K562 (cell line): ENCODE results near the gene TICAM1. TPM values are rescaled to one million over a fixed set of nuclear protein-coding genes. Genes with fewer than 3 reads are reported as not detected.

ENCODE experiments used
- ATAC-seq: fragments of 200-7000 bp; cut with Tn5 transposase; 3 replicates; pipeline ENCODE4 v1.9.1; 2020; ENCODE audit warnings: moderate library complexity
- BruUV-seq: library from RNA; stranded (reverse); fragments of 400-500 nt; replicated peaks from 2 replicates; lab custom pipeline; 2021; lab: Mats Ljungman, UMichigan
- CTCF ChIA-PET: fragments of 300-600 bp; formaldehyde crosslinking; extraction: SDS; loops from one replicate; lab custom pipeline; 2021; ENCODE audit warnings: low intra/inter-chr PET ratio; lab: Yijun Ruan, JAX
- POLR2A ChIA-PET: fragments of 300-600, 350-650 bp; sonication (Branson Sonifier 250); formaldehyde crosslinking; extraction: SDS; loops from one replicate; lab custom pipeline; 2021; ENCODE audit warnings: antibody characterized with exemption, inconsistent platforms; lab: Yijun Ruan, JAX
- DNase-seq, 4 experiments: peaks; one replicate each; pipeline versions ENCODE4 v3.0.0 to v3.0.0-alpha.2; 2011 to 2018; ENCODE audit warnings: low spot score in 3 of 4, mixed read lengths in 3 of 4; ENCODE audit errors: extremely low read depth in 1 of 4
- FAIRE-seq: peaks from 2 replicates; lab custom pipeline; 2011; peaks lifted over from hg19 to GRCh38; lab: Jason Lieb, UNC
- H2AFZ ChIP-seq: 2 replicates; pipeline ENCODE4 v1.6.0; 2011; ENCODE audit warnings: low read depth, low read length, control low read depth, inconsistent platforms
- H3K27ac ChIP-seq: fragments of 200-600 bp; 3 replicates; pipeline ENCODE4 v1.8.0; 2011; ENCODE audit warnings: low read depth, mild to moderate bottlenecking, control low read depth, inconsistent platforms, low read length, moderate library complexity, mixed read lengths; ENCODE audit errors: extremely low read depth
- H3K27me3 ChIP-seq, 2 experiments: fragments of 300-600 bp in 1 of 2; 2 replicates in 1 of 2; 3 replicates in 1 of 2; pipeline versions ENCODE4 v1.6.0 to v1.8.0; 2011; ENCODE audit warnings: inconsistent platforms in 2 of 2, low read length in 2 of 2, mild to moderate bottlenecking in 1 of 2, mixed read lengths in 1 of 2, moderate library complexity in 1 of 2; ENCODE audit not compliant: control insufficient read depth in 2 of 2, insufficient read depth in 2 of 2
- H3K36me3 ChIP-seq: fragments of 300-600 bp; 3 replicates; pipeline ENCODE4 v1.8.0; 2011; ENCODE audit warnings: mild to moderate bottlenecking, low read length, inconsistent platforms; ENCODE audit not compliant: control insufficient read depth, insufficient read depth
- H3K4me1 ChIP-seq, 2 experiments: fragments of 200-600 bp in 1 of 2; replicated peaks in 1 of 2; 2 replicates in 1 of 2; 3 replicates in 1 of 2; pipeline versions ENCODE4 v1.5.1 to v1.8.0; 2011; ENCODE audit warnings: inconsistent platforms in 2 of 2, low read length in 2 of 2, mild to moderate bottlenecking in 1 of 2, mixed read lengths in 1 of 2, moderate library complexity in 1 of 2; ENCODE audit not compliant: control insufficient read depth in 2 of 2, insufficient read depth in 2 of 2
- H3K4me2 ChIP-seq: 2 replicates; pipeline ENCODE4 v1.6.1; 2011; ENCODE audit warnings: low read length, control low read depth, inconsistent platforms, mixed read lengths; ENCODE audit not compliant: insufficient read depth
- H3K4me3 ChIP-seq: fragments of 200-600 bp; sonication (generic), shearing (Covaris generic); 2 replicates; pipeline ENCODE4 v1.5.1; 2016; ENCODE audit warnings: control low read depth, inconsistent platforms
- H3K79me2 ChIP-seq: fragments of 200-600 bp; 3 replicates; pipeline ENCODE4 v1.8.0; 2011; ENCODE audit warnings: low read length, inconsistent platforms; ENCODE audit not compliant: control insufficient read depth, insufficient read depth
- H3K9ac ChIP-seq, 2 experiments: 2 replicates each; pipeline versions ENCODE4 v1.6.0 to v1.6.1; 2011; ENCODE audit warnings: low read depth in 2 of 2, low read length in 2 of 2, control low read depth in 1 of 2, inconsistent platforms in 1 of 2, mild to moderate bottlenecking in 1 of 2, mixed read lengths in 1 of 2; ENCODE audit not compliant: insufficient read depth in 1 of 2
- H3K9me1 ChIP-seq: one replicate; pipeline ENCODE4 v1.6.0; 2011; ENCODE audit warnings: inconsistent platforms, mild to moderate bottlenecking, low read length, moderate library complexity; ENCODE audit not compliant: control insufficient read depth, insufficient read depth
- H3K9me3 ChIP-seq: replicated peaks from 2 replicates; pipeline ENCODE4 v1.5.1; 2011; ENCODE audit warnings: low read depth, low read length, inconsistent platforms; ENCODE audit not compliant: control insufficient read depth, insufficient read depth
- H4K20me1 ChIP-seq: replicated peaks from 2 replicates; pipeline ENCODE4 v1.6.1; 2011; ENCODE audit warnings: low read length, inconsistent platforms, mixed read lengths; ENCODE audit not compliant: control insufficient read depth, insufficient read depth
- CBFA2T2 ChIP-seq: fragments of 450-650 bp; conservative IDR thresholded peaks from 2 replicates; pipeline ENCODE4 v1.6.1; 2017; ENCODE audit warnings: mild to moderate bottlenecking
- CBFA2T3 ChIP-seq: fragments of 450-650 bp; IDR thresholded peaks from 2 replicates; pipeline ENCODE4 v1.6.1; 2017
- DPF2 ChIP-seq: fragments of 450-650 bp; IDR thresholded peaks from 2 replicates; pipeline ENCODE4 v1.6.1; 2016
- IRF2 ChIP-seq: sonication (generic); formaldehyde crosslinking; IDR thresholded peaks from 2 replicates; pipeline ENCODE4 v1.8.1; 2022; ENCODE audit warnings: mild to moderate bottlenecking, missing genetic modification reagents
- KDM4B ChIP-seq, 2 experiments: fragments of 450-650 bp in 1 of 2; sonication (generic) in 1 of 2; IDR thresholded peaks; 2 replicates each; pipeline ENCODE4 v1.6.1; 2016 to 2017; ENCODE audit warnings: borderline replicate concordance in 2 of 2, antibody characterized with exemption in 1 of 2, low read depth in 1 of 2, mild to moderate bottlenecking in 1 of 2
- LARP7 ChIP-seq: fragments of 450-650 bp; IDR thresholded peaks from 2 replicates; pipeline ENCODE4 v1.6.1; 2016
- SMAD4 ChIP-seq: fragments of 250-450 bp; sonication (Bioruptor Pico); conservative IDR thresholded peaks from 2 replicates; pipeline ENCODE4 v1.8.0; 2021; ENCODE audit warnings: inconsistent platforms, mild to moderate bottlenecking, moderate library complexity
- SNRNP70 ChIP-seq: fragments of 200-400 bp; formaldehyde crosslinking; optimal IDR thresholded peaks from 2 replicates; pipeline ENCODE3; 2017; ENCODE audit warnings: low read depth, low read length
- SREBF2 ChIP-seq: sonication (generic); formaldehyde crosslinking; IDR thresholded peaks from 2 replicates; pipeline ENCODE4 v1.4.0; 2020; ENCODE audit warnings: mild to moderate bottlenecking, missing genetic modification reagents
- ZC3H8 ChIP-seq: fragments of 450-650 bp; IDR thresholded peaks from 2 replicates; pipeline ENCODE4 v1.6.1; 2017
- ZNF445 ChIP-seq: fragments of 250-450 bp; sonication (Bioruptor Pico); IDR thresholded peaks from 2 replicates; pipeline ENCODE4 v1.4.0; 2020; ENCODE audit warnings: low read depth, mild to moderate bottlenecking, moderate library complexity
- ZNF589 ChIP-seq: fragments of 200-800 bp; sonication (Bioruptor generic); IDR thresholded peaks from 2 replicates; pipeline ENCODE4 v1.6.1; 2016; ENCODE audit warnings: low read depth, missing genetic modification characterization, missing compliant biosample characterization
- ZNF77 ChIP-seq: fragments of 250-450 bp; sonication (Bioruptor Pico); IDR thresholded peaks from 2 replicates; pipeline ENCODE4 v1.5.0; 2020
- WGBS: fragments of 100-300 bp; shearing (Covaris generic); methylation state at CpG from one replicate; pipeline ENCODE4 v1.1.6; 2016; ENCODE audit warnings: low coverage, mixed read lengths; ENCODE audit not compliant: insufficient coverage; ENCODE audit errors: missing lambda C conversion rate; 5-methylcytosine and 5-hydroxymethylcytosine counted together
- in situ Hi-C: fragments of 300-500 bp; cut with MboI; formaldehyde crosslinking; loops from 4 replicates; pipeline ENCODE4 v1.15.0; 2018; ENCODE audit warnings: inconsistent platforms, mixed read lengths
- intact Hi-C: fragments of 100-400 bp; cut with micrococcal nuclease; formaldehyde crosslinking; loops from 2 replicates; pipeline ENCODE4 v1.14.2; 2022
- polyA plus RNA-seq, 8 experiments: library from polyadenylated mRNA; depleted of rRNA in 4 of 8; stranded (reverse) in 5 of 8; unstranded in 3 of 8; fragments of >200 nt; fragmentation: Nextera tagmentation in 2 of 8; fragmentation: Illumina TruSeq in 1 of 8; extraction: Ambion mirVana in 2 of 8; extraction: Trizol in 1 of 8; gene quantifications; 2 replicates each; pipeline versions ENCODE4 v1.2.1 to v1.2.3, GENCODE V29; 2011 to 2014; ENCODE audit warnings: inconsistent platforms in 1 of 8, missing spikeins in 1 of 8
- total RNA-seq, 7 experiments: library from RNA; depleted of rRNA in 6 of 7; stranded (reverse); fragments of >200 nt in 6 of 7; fragmentation: Illumina TruSeq in 2 of 7; extraction: Trizol in 2 of 7; gene quantifications; 2 replicates each; pipeline versions ENCODE4 v1.2.1 to v1.2.3, GENCODE V29; 2011 to 2021; ENCODE audit warnings: low replicate concordance in 1 of 7
- TF ChIP-seq, protein P1 (sequence below), 2 experiments: fragments of 250-450 bp in 1 of 2; fragments of 450-650 bp in 1 of 2; sonication (Bioruptor Pico) in 1 of 2; IDR thresholded peaks; 2 replicates each; pipeline versions ENCODE4 v1.6.1 to v1.8.0; 2016 to 2021; ENCODE audit warnings: mild to moderate bottlenecking in 2 of 2, moderate library complexity in 2 of 2, missing compliant biosample characterization in 1 of 2, missing genetic modification characterization in 1 of 2
- TF ChIP-seq, protein P2 (sequence below): fragments of 450-650 bp; IDR thresholded peaks from 2 replicates; pipeline ENCODE4 v1.6.1; 2017; ENCODE audit warnings: antibody characterized with exemption, mild to moderate bottlenecking

Gene TICAM1
- total and polyA plus RNA-seq, 9 of the 15 experiments (the other 6 are each of a cell fraction or from before 2014, with no cell fraction given) = 0.07 to 11.6 (median 1.5) TPM

DNA sequence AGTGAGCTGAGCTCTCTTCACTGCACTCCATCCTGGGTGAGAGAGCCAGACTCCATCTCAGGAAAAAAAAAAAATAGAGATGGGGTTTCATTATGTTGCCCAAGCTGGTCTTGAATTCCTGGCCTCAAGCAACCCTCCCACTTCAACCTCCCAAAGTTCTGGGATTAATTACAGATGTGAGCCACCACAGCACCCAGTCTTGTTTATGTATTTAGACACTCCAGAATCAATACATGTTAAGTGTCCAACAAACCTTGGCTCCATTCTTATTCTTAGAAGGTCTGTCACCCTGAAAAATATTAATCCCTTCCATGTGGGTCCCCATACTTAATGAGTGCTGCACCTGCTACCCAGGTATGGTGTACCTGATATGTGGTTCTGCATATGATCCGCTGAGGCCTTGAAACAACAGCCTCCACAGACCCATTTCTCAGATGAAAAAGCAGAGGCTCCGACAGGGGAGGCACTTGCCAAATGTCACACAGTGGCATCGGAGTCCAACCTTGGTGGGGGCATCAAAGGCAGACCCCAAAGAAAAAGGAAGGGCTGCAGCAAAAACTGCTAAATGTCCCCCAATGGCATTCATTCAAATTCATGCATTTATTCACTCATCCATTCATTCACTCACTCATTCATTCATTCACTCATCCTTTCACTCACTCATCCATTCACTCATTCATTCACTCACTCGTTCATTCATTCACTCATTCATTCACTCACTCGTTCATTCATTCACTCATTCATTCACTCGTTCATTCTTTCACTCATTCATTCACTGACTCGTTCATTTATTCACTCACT lies 16.7 kb downstream of the TICAM1 start (continued):
- TF ChIP-seq SNRNP70 = no peak
- no peak for TF ChIP-seq SMAD4 (CRISPR knock-in tag)

- no peak overlapping the region for H3K4me3 ChIP-seq
- no peaks in the 10 kb centered on the region for H3K79me2 ChIP-seq
- FAIRE-seq (peak; percentile 56), ATAC-seq (peak; percentile 82), DNase-seq (peak; percentile 72 to 88 (median 75))
- no peaks in the 10 kb centered on the region for H3K27me3 ChIP-seq
- H4K20me1 ChIP-seq = no peaks in the 10 kb centered on the region
- H3K27ac ChIP-seq = no peak overlapping the region
- no peak overlapping the region for H3K4me2 ChIP-seq
- H2AFZ ChIP-seq = no peak overlapping the region
- no peaks in the 10 kb centered on the region for H3K9me3 ChIP-seq
- intact Hi-C loops = loop anchor here (1.0 kb wide), 1 partner anchor 40 kb away; no protein-coding TSS in a partner anchor
- peaks cover 10 to 22% of the 10 kb centered on the region in 2 experiments; a peak in 4 of 5 replicates for H3K4me1 ChIP-seq
- BruUV-seq = no TSS peak
- no peaks in the 10 kb centered on the region for H3K9me1 ChIP-seq
- H3K9ac ChIP-seq = no peak overlapping the region; a peak in 1 of 4 replicates
- H3K36me3 ChIP-seq = peaks cover 7% of the 10 kb centered on the region; the same call in 1 of the 3 replicates
- POLR2A ChIA-PET = interaction anchor here (0.6 kb wide), 1 partner anchor 116 kb away, joined by 3 read pairs; no protein-coding TSS in a partner anchor
- in situ Hi-C loops = no loop called here
- CTCF ChIA-PET = interaction anchor here (0.5 to 3.5 kb wide), 7 partner anchors 8 to 685 kb away, joined by 3 to 47 read pairs (median 3); no protein-coding TSS in a partner anchor
- WGBS = 36% methylated on average over 9 of the region's 12 CpGs
- TF ChIP-seq ZNF77 (CRISPR knock-in tag) (no peak), CBFA2T3 (no peak), CBFA2T2 (no peak), DPF2 (peak; percentile 56), LARP7 (peak; percentile 65; the same call in 1 of the 2 replicates), KDM4B (IDR thresholded peaks at IDR 0.05; ENCODE audit: borderline replicate concordance in 2 of 2, low read depth in 1 of 2) (0 out of 4 replicates have a peak, but pooled peaks of 1 of the 2 experiments have one; percentile 42), IRF2 (CRISPR knock-in tag) (no peak), ZC3H8 (0 out of 2 replicates have a peak, but pooled peaks have one; percentile 25), ZNF445 (no peak), ZNF589 (CRISPR knock-in tag) (no peak), SREBF2 (CRISPR knock-in tag) (no peak)
- TF ChIP-seq, protein P1, sequence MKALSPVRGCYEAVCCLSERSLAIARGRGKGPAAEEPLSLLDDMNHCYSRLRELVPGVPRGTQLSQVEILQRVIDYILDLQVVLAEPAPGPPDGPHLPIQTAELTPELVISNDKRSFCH (CRISPR knock-in tag; IDR thresholded peaks at IDR 0.05) = no peak
- TF ChIP-seq, protein P1 (tag; IDR thresholded peaks at IDR 0.05) = no peak
- TF ChIP-seq, protein P2, sequence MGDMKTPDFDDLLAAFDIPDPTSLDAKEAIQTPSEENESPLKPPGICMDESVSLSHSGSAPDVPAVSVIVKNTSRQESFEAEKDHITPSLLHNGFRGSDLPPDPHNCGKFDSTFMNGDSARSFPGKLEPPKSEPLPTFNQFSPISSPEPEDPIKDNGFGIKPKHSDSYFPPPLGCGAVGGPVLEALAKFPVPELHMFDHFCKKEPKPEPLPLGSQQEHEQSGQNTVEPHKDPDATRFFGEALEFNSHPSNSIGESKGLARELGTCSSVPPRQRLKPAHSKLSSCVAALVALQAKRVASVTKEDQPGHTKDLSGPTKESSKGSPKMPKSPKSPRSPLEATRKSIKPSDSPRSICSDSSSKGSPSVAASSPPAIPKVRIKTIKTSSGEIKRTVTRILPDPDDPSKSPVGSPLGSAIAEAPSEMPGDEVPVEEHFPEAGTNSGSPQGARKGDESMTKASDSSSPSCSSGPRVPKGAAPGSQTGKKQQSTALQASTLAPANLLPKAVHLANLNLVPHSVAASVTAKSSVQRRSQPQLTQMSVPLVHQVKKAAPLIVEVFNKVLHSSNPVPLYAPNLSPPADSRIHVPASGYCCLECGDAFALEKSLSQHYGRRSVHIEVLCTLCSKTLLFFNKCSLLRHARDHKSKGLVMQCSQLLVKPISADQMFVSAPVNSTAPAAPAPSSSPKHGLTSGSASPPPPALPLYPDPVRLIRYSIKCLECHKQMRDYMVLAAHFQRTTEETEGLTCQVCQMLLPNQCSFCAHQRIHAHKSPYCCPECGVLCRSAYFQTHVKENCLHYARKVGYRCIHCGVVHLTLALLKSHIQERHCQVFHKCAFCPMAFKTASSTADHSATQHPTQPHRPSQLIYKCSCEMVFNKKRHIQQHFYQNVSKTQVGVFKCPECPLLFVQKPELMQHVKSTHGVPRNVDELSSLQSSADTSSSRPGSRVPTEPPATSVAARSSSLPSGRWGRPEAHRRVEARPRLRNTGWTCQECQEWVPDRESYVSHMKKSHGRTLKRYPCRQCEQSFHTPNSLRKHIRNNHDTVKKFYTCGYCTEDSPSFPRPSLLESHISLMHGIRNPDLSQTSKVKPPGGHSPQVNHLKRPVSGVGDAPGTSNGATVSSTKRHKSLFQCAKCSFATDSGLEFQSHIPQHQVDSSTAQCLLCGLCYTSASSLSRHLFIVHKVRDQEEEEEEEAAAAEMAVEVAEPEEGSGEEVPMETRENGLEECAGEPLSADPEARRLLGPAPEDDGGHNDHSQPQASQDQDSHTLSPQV = no peak
Observed at GRCh38 chr19:4811328-4812131, 20.0 kb downstream of the TICAM1 start.
